Activated T-helper 2 cell treated with anti-CD3 and anti-CD28 coated beads, Interferon-gamma antibody, Interleukin-2, Interleukin-4, amounts not matched to agents 10 μg/mL and 5 μg/mL and 100 μg/mL, durations not matched to agents 14 hours and 24 hours and 36 hours (primary cell): ENCODE data around the gene USP53. TPM values are rescaled to one million over a fixed set of nuclear protein-coding genes. Genes with fewer than 3 reads are reported as not detected.

Experiments
- DNase-seq: peaks from one replicate; pipeline ENCODE4 v3.0.0; 2021; ENCODE audit warnings: low spot score
- H3K27ac Mint-ChIP-seq: one replicate; pipeline ENCODE4 v1.8.0; 2021; ENCODE audit warnings: mixed read lengths
- H3K27me3 Mint-ChIP-seq: one replicate; pipeline ENCODE4 v1.8.0; 2021; ENCODE audit warnings: low read depth, mixed read lengths
- H3K36me3 Mint-ChIP-seq: one replicate; pipeline ENCODE4 v1.8.0; 2021; ENCODE audit warnings: low read depth, mixed read lengths
- H3K4me1 Mint-ChIP-seq: one replicate; pipeline ENCODE4 v1.8.0; 2021; ENCODE audit warnings: low read depth, mixed read lengths
- H3K4me3 Mint-ChIP-seq: one replicate; pipeline ENCODE4 v1.8.0; 2021; ENCODE audit warnings: low read depth, mild to moderate bottlenecking, moderate library complexity, mixed read lengths
- H3K9me3 Mint-ChIP-seq: one replicate; pipeline ENCODE4 v1.8.0; 2021; ENCODE audit warnings: mixed read lengths
- intact Hi-C: fragments of 100-400 bp; cut with micrococcal nuclease; formaldehyde crosslinking; loops from one replicate; pipeline ENCODE4 v1.15.1; 2023
- total RNA-seq: library from RNA; stranded (reverse); gene quantifications from 2 replicates; pipeline ENCODE4 v1.2.3, GENCODE V29; 2022

Gene USP53
- total RNA-seq, 1 donor from 2014 or later, result 7.3 TPM

GRCh38 chr4:119232286-119232685 lies 19.8 kb downstream of the USP53 start:
- intact Hi-C loops, result no loop called here
- peaks cover 28% of the 10 kb centered on the region for H3K4me1 Mint-ChIP-seq
- H3K27ac Mint-ChIP-seq, result no peak overlapping the region
- no peak for DNase-seq
- no peaks in the 10 kb centered on the region for H3K27me3 Mint-ChIP-seq
- H3K9me3 Mint-ChIP-seq, result no peaks in the 10 kb centered on the region
- H3K36me3 Mint-ChIP-seq, result peaks cover 16% of the 10 kb centered on the region
- H3K4me3 Mint-ChIP-seq, result no peak overlapping the region

GRCh38 chr4:119233191-119233590 lies 20.7 kb downstream of the USP53 start:
- H3K9me3 Mint-ChIP-seq, result no peaks in the 10 kb centered on the region
- intact Hi-C loops, result loop anchor here (1.0 kb wide), 1 partner anchor 24 kb away; no protein-coding TSS in a partner anchor
- H3K4me1 Mint-ChIP-seq, result peaks cover 36% of the 10 kb centered on the region
- H3K36me3 Mint-ChIP-seq, result peaks cover 17% of the 10 kb centered on the region
- DNase-seq, result no peak
- no peaks in the 10 kb centered on the region for H3K27me3 Mint-ChIP-seq
- no peak overlapping the region for H3K4me3 Mint-ChIP-seq
- H3K27ac Mint-ChIP-seq, result peak overlapping the region; percentile 67

GRCh38 chr4:119233750-119234149 lies 21.2 kb downstream of the USP53 start:
- Mint-ChIP-seq H3K27ac (peak overlapping the region; percentile 67), H3K36me3 (peaks cover 21% of the 10 kb centered on the region), H3K27me3 (no peaks in the 10 kb centered on the region), H3K4me1 (peaks cover 38% of the 10 kb centered on the region), H3K9me3 (no peaks in the 10 kb centered on the region), H3K4me3 (no peak overlapping the region)
- intact Hi-C loops, result loop anchor here (1.0 kb wide), 1 partner anchor 24 kb away; no protein-coding TSS in a partner anchor
- no peak for DNase-seq

GRCh38 chr4:119237201-119237600 lies 24.7 kb downstream of the USP53 start:
- H3K27me3 Mint-ChIP-seq, result no peaks in the 10 kb centered on the region
- no peaks in the 10 kb centered on the region for H3K9me3 Mint-ChIP-seq
- H3K36me3 Mint-ChIP-seq, result peaks cover 14% of the 10 kb centered on the region
- H3K4me1 Mint-ChIP-seq, result peaks cover 38% of the 10 kb centered on the region
- DNase-seq, result no peak
- H3K4me3 Mint-ChIP-seq, result no peak overlapping the region
- intact Hi-C loops, result no loop called here
- H3K27ac Mint-ChIP-seq, result no peak overlapping the region

GRCh38 chr4:119237642-119238041 lies 25.1 kb downstream of the USP53 start:
- H3K27me3 Mint-ChIP-seq, result no peaks in the 10 kb centered on the region
- DNase-seq, result no peak
- intact Hi-C loops, result loop anchor here (1.0 kb wide), 2 partner anchors 28 to 63 kb away; a partner anchor contains a TSS
- H3K9me3 Mint-ChIP-seq, result no peaks in the 10 kb centered on the region
- H3K36me3 Mint-ChIP-seq, result peaks cover 13% of the 10 kb centered on the region
- H3K4me1 Mint-ChIP-seq, result peaks cover 38% of the 10 kb centered on the region
- peak overlapping the region; percentile 87 for H3K27ac Mint-ChIP-seq
- H3K4me3 Mint-ChIP-seq, result no peak overlapping the region

- DNase-seq, result peak; percentile 24
- H3K27me3 Mint-ChIP-seq, result no peaks in the 10 kb centered on the region
- peak overlapping the region; percentile 87 for H3K27ac Mint-ChIP-seq
- peaks cover 13% of the 10 kb centered on the region for H3K36me3 Mint-ChIP-seq
- no peaks in the 10 kb centered on the region for H3K9me3 Mint-ChIP-seq
- peaks cover 36% of the 10 kb centered on the region for H3K4me1 Mint-ChIP-seq
- H3K4me3 Mint-ChIP-seq, result no peak overlapping the region
- intact Hi-C loops, result loop anchor here (1.0 kb wide), 2 partner anchors 29 to 62 kb away; a partner anchor contains a TSS
Observed at GRCh38 chr4:119238068-119238722, 25.7 kb downstream of the USP53 start.

- H3K4me3 Mint-ChIP-seq, result no peak overlapping the region
Observed at GRCh38 chr4:119240128-119240527, 27.6 kb downstream of the USP53 start.

GRCh38 chr4:119240568-119240967 lies 28.1 kb downstream of the USP53 start:
- Mint-ChIP-seq H3K9me3 (no peaks in the 10 kb centered on the region), H3K27me3 (no peaks in the 10 kb centered on the region), H3K4me1 (peaks cover 25% of the 10 kb centered on the region), H3K4me3 (no peak overlapping the region), H3K27ac (no peak overlapping the region), H3K36me3 (peaks cover 8% of the 10 kb centered on the region)
- DNase-seq, result no peak
- intact Hi-C loops, result no loop called here

More at GRCh38 chr4:119240128-119240527, 27.6 kb downstream of the USP53 start:
- Mint-ChIP-seq H3K27ac (no peak overlapping the region), H3K27me3 (no peaks in the 10 kb centered on the region), H3K4me1 (peaks cover 26% of the 10 kb centered on the region), H3K36me3 (peaks cover 9% of the 10 kb centered on the region), H3K9me3 (no peaks in the 10 kb centered on the region)
- no peak for DNase-seq
- intact Hi-C loops, result no loop called here

- H3K27me3 Mint-ChIP-seq, result no peaks in the 10 kb centered on the region
- DNase-seq, result no peak
- H3K4me3 Mint-ChIP-seq, result no peak overlapping the region
- intact Hi-C loops, result no loop called here
- H3K36me3 Mint-ChIP-seq, result peaks cover 7% of the 10 kb centered on the region
- no peaks in the 10 kb centered on the region for H3K9me3 Mint-ChIP-seq
- H3K4me1 Mint-ChIP-seq, result peaks cover 12% of the 10 kb centered on the region
- no peak overlapping the region for H3K27ac Mint-ChIP-seq
Observed at GRCh38 chr4:119242417-119242816, 29.9 kb downstream of the USP53 start.

GRCh38 chr4:119243868-119244267 lies 31.4 kb downstream of the USP53 start:
- H3K4me1 Mint-ChIP-seq, result peaks cover 2% of the 10 kb centered on the region
- no peaks in the 10 kb centered on the region for H3K27me3 Mint-ChIP-seq
- intact Hi-C loops, result no loop called here
- no peak for DNase-seq
- H3K27ac Mint-ChIP-seq, result no peak overlapping the region
- H3K4me3 Mint-ChIP-seq, result no peak overlapping the region
- H3K36me3 Mint-ChIP-seq, result peaks cover 3% of the 10 kb centered on the region
- H3K9me3 Mint-ChIP-seq, result no peaks in the 10 kb centered on the region

- intact Hi-C loops, result no loop called here
Observed at GRCh38 chr4:119244344-119244743, 31.8 kb downstream of the USP53 start.

GRCh38 chr4:119244832-119245231 lies 32.3 kb downstream of the USP53 start:
- Mint-ChIP-seq H3K4me1 (peaks cover 2% of the 10 kb centered on the region), H3K27me3 (no peaks in the 10 kb centered on the region), H3K9me3 (no peaks in the 10 kb centered on the region), H3K4me3 (no peak overlapping the region), H3K27ac (no peak overlapping the region), H3K36me3 (peaks cover 3% of the 10 kb centered on the region)
- intact Hi-C loops, result no loop called here
- no peak for DNase-seq

More at GRCh38 chr4:119244344-119244743, 31.8 kb downstream of the USP53 start:
- Mint-ChIP-seq H3K27ac (no peak overlapping the region), H3K9me3 (no peaks in the 10 kb centered on the region), H3K4me3 (no peak overlapping the region), H3K27me3 (no peaks in the 10 kb centered on the region), H3K4me1 (peaks cover 2% of the 10 kb centered on the region), H3K36me3 (peaks cover 3% of the 10 kb centered on the region)
- DNase-seq, result no peak

- intact Hi-C loops, result no loop called here
- Mint-ChIP-seq H3K4me1 (peaks cover 2% of the 10 kb centered on the region), H3K27me3 (no peaks in the 10 kb centered on the region), H3K9me3 (no peaks in the 10 kb centered on the region), H3K27ac (no peak overlapping the region), H3K4me3 (no peak overlapping the region), H3K36me3 (peaks cover 7% of the 10 kb centered on the region)
- DNase-seq, result no peak
Observed at GRCh38 chr4:119246177-119246733, 33.7 kb downstream of the USP53 start.
